HG03439 (cell line): ENCODE data around the gene CXCL11.
"Not testable (repeated sequence)": the region's sequence is repeated elsewhere in the genome, so short reads cannot be mapped to it uniquely, and the experiment has no call there.

Experiments
- ATAC-seq: cut with Tn5 transposase; IDR thresholded peaks from one replicate; pipeline ENCODE4 v1.9.1; 2021; ENCODE audit warnings: mild to moderate bottlenecking, moderate library complexity; ENCODE audit not compliant: unreplicated experiment

The CXCL11 gene

DNA sequence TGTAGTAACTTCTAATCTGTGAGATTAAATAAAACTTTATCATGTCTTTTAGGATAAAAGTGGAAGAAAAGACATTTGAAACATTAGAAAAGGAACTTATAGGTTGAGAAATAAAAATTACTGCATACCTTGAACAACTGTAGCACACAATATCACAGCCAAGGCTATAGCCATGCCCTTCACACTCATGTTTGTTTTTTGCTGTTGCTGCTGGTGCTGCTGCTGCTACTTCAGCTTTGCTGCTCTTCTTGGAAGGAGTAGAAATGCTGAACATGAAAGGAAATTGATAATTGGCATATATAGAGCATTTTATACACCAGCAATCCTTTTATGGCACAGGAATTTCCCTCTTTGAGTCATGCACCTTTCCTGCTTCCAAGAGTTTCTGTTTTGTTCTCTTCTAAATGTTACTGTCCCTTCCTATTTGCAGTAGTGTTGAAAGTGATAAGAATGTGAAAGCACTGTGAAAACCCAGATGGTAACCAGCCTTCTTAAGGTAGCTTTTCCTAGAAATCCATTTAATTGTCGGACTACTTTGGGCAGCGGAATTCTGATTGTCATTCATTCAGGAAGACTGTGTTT is at the start of gene CXCL11:
TSS of gene CXCL11 (minus strand) at position 272 of the 582 bp plus-strand sequence. CDS start at position 189, 83 bp downstream.
- no peak for ATAC-seq

DNA sequence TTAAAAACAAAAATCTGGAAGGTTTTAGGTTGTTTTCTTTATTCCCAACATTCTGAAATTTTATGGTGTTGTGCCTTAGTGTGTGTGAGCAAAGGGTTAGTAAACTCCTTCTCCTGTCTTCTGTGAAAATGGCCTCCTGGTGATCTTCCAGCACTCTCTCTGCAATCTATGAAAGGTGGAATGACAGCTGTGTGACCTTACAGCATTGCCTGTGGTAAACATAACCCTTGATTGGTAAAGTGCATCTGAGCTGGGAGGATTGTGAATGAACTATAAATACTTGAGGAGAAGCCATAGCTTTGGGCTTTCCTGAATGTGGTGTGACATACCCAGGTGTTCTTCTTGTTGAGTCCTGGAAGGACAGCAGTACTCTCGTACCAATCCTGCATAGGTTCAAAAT is 48.7 kb upstream of the CXCL11 start:
- ATAC-seq: no peak

DNA sequence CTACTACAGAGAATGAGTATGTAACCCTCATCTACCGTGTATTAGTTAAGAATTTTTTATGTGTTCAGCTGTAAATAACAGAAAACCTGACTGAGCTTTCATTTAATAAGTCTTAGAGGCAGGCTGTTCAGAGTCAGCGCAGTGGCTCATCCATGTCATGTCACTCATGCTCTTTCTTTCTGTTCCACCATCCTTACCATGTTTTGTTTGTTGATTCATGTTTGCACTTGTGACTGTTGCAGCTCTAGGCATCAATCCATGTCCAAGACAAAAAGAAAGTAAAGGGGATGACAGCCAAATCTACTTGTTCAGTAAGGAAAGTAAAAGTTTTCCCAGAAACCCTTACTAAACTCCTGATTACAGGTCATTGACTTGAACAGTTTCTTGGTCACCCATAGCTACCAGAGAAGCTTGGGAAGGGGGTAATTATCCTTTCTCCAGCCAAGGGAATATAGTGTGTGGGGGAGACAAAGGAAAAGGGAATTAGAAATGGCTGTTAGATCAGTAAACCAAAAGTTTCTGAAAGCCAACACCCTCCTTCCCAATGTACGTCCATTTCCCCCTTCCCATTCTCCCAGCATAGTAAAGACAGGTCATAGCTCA is 47.6 kb upstream of the CXCL11 start:
- ATAC-seq: no peak

DNA sequence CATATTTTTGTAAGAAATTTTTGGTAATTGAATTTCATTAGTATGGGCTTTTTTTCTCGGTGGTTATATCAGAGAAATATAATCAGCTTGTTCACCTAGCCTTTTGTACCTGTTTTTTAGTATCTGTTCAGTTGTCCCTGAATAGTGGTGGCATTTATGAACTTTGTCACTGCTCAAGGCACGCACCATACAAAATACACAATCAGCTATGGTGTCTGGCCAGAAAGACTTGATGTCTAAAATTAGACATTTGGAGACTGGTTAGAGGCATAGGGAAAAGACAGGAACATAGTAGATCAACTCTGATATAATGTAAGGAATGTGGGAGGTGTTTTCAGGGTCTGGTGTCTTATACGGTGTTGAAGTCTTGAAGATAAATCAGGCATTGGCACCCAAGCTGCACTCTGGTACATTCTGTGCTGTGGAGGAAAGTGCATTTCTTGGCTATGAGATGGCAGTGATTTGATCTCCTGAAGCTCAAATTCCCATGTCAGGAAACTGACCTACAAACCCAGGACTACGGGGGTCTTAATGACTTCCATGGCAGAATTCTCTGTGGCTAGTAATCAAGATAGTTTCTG is 42.3 kb upstream of the CXCL11 start:
- ATAC-seq: no peak

DNA sequence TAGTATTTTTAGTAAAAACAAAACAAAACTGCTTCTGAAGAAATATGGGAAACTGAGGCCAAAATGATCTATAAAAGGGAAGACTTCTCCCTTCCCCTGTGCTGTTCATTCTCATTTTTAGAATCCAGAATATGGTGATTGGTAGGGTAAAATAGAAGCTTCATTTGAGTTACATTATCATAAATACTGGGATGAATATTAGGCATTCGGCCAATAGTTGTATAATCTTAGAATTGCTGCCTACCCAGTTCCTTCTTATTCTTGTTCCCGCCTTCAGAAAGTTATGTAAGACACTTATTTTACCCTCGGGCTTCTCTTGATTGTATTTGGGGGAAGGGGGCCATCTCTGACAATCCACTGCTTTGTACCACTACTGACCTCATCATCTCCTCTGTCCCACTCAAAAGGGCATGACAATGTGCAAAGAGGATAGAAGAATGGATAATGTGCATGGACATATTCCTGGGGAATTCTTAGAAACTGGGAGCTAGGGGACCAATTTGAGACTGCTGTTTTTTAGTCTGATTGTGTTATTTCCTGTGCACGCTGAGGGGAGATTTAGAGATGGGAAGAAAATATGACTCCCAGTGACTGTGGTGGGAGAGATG is 39.2 kb upstream of the CXCL11 start:
- ATAC-seq: no peak

DNA sequence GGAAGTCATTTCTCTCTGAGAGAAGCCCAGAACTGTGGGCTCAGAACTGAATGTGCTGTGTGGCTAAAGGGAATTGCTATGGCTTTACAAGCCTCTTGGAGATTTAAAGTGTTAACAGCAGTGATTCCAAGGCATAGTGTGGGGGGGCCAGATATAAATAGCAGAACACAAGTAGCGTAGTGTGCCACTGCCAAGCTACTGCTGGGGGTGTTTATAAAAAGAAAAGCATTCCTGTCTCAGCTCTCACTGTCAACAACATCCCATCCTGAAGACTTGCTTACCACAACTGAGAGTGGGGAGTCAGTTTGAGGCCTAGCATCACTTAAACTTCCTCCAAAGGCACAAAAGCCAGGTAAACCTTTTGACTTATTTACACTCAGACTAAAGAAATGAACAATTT is 38.6 kb upstream of the CXCL11 start, which contains the start of gene ART3:
TSS of gene ART3 (plus strand) at position 242 of the 400 bp plus-strand sequence. CDS start 1,181 bp downstream, outside the sequence.
- ATAC-seq: no peak

DNA sequence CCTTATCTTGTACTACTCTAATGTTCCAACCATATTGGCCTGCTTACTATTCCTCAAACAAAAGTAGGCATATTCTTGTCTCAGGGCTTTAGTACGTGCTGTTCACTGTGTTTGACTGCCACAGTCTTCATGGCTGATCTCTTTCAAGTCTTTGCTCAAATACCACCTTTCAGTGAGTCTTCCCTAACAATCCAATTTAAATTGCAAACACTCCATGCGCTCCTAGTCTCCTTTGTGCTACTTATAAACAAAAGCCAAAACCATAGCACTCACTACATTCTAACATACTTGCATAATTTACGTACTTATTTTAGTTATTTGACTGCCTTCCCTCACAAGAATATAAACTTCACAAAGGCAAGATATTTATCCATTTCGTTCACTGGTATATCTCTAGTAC is 36.9 kb upstream of the CXCL11 start:
- no peak for ATAC-seq

DNA sequence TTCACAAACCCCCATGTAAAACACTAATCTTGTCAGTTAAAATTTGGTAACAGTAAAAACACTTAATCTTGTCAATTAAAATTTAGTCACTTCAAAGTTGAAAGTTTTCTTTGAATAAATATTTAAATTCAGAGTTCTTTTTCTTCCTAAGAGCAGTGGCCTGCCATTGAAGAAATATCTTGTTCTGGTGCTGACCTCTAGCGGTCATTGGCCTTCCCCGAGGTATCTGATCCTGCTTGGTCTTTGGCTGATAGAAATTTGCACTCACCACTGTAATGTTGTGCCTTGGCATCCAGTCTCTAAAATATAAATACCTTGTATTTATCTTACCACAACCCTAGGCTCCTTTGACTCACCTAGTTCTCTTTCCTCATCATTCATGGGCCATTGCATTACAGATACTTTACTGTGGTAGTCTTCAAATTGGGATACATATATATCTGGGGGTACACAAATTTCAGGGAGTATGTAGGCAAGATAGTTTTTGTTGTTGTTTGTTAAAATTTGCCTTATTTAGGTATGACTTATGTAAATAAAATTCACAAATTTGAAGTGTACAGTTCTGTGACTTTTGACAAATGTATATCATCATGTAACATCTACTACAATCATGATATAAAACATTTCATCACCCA is 31.9 kb upstream of the CXCL11 start:
- ATAC-seq: peak; percentile 77

DNA sequence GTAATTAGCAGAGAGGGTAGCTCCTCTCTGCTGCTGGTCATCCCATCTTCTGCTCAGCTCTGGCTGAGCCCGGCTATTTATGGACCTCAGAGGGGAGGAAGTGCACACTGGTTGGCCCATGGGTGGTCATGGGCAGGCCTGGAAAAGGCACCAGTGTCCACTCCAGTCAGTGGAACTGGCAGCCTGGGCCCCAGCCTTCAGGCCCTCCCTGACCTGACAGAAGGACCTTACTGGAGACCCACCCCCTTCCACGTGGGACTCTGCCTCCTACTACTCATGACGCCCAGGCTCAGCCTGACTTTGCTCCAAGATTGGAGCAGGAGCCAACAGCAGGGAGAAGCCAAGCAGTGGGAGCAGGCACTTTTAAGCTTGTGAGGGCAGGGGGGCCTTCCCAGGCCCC is 30.7 kb upstream of the CXCL11 start:
- ATAC-seq: no peak

DNA sequence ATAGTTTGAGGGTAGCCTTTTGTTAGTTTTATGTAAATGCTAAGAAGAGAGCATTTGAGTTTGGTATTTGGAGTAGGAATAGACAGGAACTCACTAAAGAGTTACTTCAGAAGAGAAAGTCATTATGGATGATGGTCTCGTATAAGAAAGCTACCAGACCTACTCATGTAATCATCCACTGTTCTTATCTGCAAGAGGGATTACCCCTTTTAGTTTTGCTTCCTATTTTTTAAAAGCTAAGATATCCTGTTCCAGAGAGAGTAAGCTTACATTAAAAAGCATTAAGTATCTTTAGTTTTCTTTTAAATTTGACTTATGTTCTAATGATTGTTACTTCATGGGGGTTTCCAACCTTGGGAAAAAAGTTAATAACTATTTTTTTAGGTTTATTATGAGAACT is 26.1 kb upstream of the CXCL11 start:
- ATAC-seq: no peak

DNA sequence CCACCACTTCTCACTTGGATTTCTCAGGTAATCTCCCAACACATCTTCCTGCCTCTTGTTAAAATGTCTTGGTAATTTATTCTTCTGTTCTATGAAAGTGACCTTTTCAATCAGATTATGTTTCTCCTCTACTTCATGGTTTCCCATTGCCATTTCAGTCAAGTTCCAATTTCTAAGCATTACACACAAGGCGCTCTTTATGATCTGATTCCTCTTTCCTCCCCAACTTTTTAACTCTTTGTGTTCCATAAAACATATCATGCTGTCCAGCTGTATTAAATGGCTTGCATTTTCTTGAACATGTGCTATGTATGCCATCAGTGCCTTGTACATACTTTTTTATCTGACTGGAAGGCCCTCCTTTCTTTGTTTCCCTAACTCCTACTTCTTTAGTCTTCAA is 25.6 kb upstream of the CXCL11 start:
- ATAC-seq: no peak

DNA sequence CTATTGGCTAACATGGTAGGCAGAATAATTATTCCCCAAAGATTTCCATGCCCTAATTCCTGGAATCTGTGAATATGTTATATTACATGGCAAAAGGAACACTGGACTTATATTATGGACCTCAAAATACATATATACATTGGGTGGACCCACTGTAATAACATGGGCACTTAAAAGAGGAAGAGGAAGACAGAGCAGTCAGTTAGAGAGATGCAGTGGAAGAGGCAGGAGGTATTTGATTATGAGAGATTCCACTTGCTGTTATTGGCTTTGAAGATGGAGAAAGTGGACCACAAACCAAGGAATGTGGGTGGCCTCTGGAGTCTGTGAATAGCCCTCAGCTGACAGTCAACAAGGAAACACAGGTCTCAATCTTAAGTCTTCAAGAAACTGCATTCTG is 24.6 kb upstream of the CXCL11 start:
- no peak for ATAC-seq

DNA sequence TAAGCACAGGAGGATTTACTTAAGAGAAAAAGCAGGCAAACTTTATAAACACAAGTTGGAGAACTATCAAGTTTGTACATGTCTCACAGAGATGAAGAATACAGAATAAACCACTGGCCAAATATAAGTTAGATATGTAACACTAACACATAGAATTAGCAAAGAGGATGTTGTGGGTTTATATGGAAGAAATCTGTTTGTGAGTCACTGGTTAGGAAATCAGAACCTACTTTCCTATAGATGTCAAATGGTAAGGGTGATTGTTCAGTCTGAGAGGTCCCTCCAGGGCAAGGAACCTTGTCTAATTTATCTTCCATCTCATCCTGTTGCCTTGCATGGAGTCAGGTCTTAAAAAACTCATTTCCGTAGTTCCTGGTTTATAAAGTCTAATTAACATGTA is 23.9 kb upstream of the CXCL11 start:
- no peak for ATAC-seq

DNA sequence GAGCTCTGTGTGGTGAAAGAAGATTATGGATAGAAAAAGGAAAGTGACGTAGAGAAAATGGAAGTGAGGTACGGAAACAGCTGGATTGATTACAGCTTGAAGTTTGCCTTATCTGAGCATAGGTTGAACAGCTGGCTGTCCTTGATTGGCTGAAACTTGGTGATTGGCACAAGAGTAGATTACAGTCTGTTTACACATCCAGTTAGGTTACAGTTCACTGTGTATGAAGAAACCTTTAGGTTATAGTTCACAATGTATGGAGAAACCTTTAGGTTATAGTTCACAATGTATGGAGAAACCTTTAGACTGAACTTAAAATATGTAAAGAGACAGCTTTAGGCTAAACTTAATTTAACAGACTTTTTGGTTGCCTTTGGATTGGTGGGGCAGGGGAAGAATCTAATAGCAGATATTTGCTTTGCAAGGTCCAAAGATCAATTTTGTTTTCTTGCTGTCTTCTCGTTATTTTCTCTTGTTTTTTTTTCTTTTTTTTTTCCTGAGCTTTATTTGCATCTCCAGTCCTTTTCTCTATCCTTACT is 23.1 kb upstream of the CXCL11 start:
- ATAC-seq: no peak

DNA sequence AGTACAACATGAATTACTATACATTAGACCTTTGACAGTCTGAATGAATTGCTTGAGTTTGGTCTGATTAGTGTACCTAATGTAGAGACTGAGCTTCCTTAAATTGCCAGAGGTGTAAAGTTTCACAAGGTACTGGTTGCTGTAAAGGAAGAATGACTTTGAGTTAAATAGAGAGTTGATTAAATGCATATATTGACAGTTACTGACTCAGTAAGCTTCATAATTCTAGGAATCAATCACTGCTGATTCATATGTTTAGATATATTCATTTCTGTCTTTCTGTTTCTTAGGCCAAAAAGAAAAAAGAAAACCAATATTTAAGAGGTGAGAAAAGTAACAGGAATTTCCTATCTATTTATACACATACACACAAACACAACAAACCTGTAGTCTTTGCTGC is 22.4 kb upstream of the CXCL11 start:
- peak; percentile 62 for ATAC-seq

DNA sequence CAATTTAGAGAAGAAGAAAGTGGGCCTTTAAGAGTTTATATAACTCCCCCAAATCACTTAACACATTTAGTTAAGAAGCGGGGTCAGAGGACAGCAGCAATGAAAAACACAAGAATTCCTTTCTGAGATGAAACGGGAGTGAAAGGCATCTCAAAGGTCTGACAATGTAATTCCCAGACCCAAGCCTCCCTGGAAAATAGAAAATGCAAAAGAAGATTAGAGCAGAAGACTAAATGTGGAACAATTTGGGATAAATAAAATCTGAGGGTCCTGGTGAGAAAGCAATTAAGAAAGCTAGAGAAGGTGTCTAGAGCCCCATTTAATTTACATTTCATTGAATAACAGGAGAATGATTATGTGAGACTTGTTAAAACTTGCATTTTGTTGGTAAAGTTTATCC is 19.6 kb upstream of the CXCL11 start:
- no peak for ATAC-seq

DNA sequence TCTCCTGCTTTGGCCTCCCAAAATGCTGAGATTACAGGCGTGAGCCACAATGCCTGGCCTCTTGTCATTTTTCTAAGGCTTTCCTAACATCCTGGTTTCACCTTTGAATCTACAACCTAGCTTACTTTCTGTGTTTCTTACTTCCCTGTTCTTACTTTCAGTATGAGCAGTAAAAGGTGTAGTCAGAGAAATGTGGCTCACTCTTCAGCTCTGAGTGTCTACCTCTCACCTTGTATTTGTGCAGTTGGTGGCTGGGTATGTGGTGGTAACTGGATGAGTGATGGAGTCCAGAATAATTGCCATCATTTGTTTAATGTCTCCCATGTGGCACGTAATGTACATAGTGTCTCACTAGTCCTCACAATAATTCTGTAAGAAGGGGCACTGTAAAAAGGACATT is 19.1 kb upstream of the CXCL11 start:
- ATAC-seq: peak; percentile 89

DNA sequence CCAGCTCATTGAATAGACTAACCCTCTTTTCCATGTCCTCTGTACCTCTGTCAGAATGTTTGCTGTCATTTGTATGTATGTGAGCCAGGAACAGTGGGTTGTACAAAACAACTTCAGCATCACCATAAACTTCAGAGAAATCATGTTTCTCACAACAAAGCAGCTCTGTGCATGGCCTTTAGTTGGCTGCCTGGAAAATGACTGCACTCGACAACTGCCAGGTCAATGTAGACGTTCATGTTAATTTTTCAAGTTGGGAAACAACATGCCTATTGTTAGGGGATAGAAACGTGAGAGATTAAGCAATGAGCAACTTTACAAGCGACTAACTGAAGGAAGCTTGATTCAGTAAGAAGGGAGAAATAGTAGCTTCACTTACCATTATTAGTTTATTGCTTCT is 17.9 kb upstream of the CXCL11 start:
- ATAC-seq: no peak

DNA sequence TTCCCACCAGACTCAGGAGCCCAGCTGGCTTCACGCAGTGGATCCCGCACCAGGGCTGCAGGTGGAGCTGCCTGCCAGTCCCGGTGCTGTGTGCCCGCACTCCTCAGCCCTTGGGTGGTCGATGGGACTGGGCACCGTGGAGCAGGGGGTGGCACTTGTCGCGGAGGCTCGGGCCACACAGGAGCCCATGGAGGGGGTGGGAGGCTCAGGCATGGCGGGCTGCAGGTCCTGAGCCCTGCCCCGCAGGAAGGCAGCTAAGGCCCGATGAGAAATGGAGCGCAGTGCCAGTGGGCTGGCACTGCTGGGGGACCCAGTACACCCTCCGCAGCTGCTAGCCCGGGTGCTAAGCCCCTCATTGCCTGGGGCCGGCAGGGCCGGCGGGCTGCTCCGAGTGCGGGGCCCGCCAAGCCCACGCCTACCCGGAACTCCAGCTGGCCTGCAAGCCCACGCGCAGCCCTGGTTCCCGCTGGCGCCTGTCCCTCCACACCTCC is 14.7 kb upstream of the CXCL11 start:
- ATAC-seq: not testable (repeated sequence)

DNA sequence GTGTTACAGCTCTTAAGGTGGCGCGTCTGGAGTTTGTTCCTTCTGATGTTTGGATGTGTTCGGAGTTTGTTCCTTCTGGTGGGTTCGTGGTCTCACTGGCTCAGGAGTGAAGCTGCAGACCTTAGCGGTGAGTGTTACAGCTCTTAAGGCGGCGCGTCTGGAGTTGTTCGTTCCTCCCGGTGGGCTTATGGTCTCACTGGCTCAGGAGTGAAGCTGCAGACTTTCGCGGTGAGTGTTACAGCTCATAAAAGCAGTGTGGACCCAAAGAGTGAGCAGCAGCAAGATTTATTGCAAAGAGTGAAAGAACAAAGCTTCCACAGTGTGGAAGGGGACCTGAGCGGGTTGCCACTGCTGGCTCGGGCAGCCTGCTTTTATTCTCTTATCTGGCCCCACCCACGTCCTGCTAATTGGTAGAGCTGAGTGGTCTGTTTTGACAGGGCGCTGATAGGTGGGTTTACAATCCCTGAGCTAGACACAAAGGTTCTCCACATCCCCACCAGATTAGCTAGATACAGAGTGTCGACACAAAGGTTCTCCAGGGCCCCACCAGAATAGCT is 14.1 kb upstream of the CXCL11 start:
- not testable (repeated sequence) for ATAC-seq

DNA sequence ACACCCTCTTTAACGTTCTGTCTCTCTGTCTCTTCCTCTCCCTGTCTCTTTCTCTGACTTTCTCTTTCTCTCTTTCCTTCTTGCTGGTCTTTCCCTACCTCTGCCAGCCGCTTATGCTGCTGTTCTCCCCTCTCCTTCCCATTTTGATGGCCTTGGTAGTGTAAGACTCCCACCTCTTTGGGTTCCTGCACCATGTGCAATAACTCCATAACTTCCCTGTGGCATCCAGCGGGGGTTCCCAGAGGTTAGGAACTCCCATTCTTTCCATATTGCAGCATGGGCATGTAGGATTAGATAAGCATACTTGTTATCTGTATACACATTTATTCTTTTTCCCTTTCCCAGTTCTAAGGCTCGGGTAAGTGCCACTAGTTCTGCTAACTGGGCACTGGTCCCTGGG is 8.8 kb upstream of the CXCL11 start:
- not testable (repeated sequence) for ATAC-seq
